ENCODE results near the gene CXCR2.

DNA sequence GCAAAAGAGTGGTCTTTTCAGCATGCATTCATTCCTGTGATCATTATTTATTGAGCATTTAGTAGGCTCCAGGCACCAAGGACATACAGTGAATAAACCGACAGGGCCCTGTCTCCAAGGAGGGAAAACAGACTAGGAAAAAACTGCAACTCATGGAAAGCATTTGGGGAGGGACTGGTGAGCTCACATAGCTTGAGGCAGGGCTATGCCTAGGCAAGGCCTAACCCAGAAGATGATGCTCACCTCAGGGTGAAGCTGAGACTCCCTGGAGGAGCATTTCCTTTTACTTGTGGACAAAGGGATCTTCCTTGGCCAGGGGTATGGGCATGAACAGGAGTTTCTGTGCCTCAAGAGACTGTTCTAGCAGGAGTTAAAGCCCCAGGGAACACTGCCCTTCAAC, 37.0 kb downstream of the CXCR2 start:
- TF ChIP-seq, protein P1, sequence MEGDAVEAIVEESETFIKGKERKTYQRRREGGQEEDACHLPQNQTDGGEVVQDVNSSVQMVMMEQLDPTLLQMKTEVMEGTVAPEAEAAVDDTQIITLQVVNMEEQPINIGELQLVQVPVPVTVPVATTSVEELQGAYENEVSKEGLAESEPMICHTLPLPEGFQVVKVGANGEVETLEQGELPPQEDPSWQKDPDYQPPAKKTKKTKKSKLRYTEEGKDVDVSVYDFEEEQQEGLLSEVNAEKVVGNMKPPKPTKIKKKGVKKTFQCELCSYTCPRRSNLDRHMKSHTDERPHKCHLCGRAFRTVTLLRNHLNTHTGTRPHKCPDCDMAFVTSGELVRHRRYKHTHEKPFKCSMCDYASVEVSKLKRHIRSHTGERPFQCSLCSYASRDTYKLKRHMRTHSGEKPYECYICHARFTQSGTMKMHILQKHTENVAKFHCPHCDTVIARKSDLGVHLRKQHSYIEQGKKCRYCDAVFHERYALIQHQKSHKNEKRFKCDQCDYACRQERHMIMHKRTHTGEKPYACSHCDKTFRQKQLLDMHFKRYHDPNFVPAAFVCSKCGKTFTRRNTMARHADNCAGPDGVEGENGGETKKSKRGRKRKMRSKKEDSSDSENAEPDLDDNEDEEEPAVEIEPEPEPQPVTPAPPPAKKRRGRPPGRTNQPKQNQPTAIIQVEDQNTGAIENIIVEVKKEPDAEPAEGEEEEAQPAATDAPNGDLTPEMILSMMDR (IDR thresholded peaks at IDR 0.05) = no peak
- TF ChIP-seq POLR2AphosphoS5 (IDR thresholded peaks at IDR 0.05; ENCODE audit: low read depth, low read length) (no peak), MXI1 (IDR thresholded peaks at IDR 0.05; ENCODE audit: low read depth, low read length) (no peak), EZH2phosphoT487 (IDR thresholded peaks at IDR 0.05; ENCODE audit: borderline replicate concordance, low read depth) (no peak), RAD21 (IDR thresholded peaks at IDR 0.05; ENCODE audit: low read length) (no peak), RFX5 (IDR thresholded peaks at IDR 0.05; ENCODE audit: low read length) (no peak), GATA2 (CRISPR knock-in tag; IDR thresholded peaks at IDR 0.05) (no peak), JUND (IDR thresholded peaks at IDR 0.05) (no peak)

Data from SK-N-SH (cell line).